ENCODE results near the gene SFTA2. TPM values are rescaled to one million over a fixed set of nuclear protein-coding genes. Genes with fewer than 3 reads are reported as not detected.

SFTA2 gene
- total RNA-seq, 4 donors from 2014 or later, result not detected

DNA sequence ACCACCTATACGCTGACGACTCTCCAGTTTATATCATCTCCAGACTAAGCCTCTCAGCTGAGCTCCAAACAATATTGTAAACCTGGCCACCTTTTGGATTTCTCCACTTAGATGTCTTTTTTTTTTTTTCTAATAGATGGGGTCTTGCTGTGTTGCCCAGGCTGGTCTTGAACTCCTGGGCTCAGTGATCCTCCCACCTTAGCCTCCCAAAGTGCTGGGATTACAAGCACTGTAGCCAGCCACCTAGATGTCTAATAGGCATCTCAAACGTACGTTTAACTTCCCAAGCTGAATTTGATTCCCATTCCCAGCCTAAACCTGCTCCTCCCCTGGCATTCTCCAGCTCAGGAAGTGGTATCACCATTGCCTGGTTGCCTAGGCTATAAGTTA is 42.5 kb downstream of the SFTA2 start:
- peaks cover 37 to 45% of the 10 kb centered on the region in 2 donors for H3K4me1 ChIP-seq
- peak overlapping the region in 1 of 4 donors; percentile 15 for H3K27ac ChIP-seq
- DNase-seq, result no peak
- no peak for ATAC-seq
- H3K36me3 ChIP-seq, result peaks cover 0 to 58% of the 10 kb centered on the region in 2 donors
- no peaks in the 10 kb centered on the region for H3K27me3 ChIP-seq
- TF ChIP-seq, protein P1, sequence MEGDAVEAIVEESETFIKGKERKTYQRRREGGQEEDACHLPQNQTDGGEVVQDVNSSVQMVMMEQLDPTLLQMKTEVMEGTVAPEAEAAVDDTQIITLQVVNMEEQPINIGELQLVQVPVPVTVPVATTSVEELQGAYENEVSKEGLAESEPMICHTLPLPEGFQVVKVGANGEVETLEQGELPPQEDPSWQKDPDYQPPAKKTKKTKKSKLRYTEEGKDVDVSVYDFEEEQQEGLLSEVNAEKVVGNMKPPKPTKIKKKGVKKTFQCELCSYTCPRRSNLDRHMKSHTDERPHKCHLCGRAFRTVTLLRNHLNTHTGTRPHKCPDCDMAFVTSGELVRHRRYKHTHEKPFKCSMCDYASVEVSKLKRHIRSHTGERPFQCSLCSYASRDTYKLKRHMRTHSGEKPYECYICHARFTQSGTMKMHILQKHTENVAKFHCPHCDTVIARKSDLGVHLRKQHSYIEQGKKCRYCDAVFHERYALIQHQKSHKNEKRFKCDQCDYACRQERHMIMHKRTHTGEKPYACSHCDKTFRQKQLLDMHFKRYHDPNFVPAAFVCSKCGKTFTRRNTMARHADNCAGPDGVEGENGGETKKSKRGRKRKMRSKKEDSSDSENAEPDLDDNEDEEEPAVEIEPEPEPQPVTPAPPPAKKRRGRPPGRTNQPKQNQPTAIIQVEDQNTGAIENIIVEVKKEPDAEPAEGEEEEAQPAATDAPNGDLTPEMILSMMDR (IDR thresholded peaks at IDR 0.05 in 4 of 5, conservative IDR thresholded peaks at IDR 0.05 in 1 of 5), result no peak
- TF ChIP-seq POLR2A (IDR thresholded peaks at IDR 0.05), result no peak
- in situ Hi-C loops (cut with MboI; ENCODE audit: low sequenced_read_pairs in 4 of 4), result loop anchor here in 1 of 4 donors (25.0 kb wide), 1 partner anchor 152 kb away; the partner anchor contains the start of genes FLOT1 and IER3
- intact Hi-C loops (cut with DNase I; ENCODE audit: low total_unique reads), result no loop called here
- H3K9me3 ChIP-seq, result no peaks in the 10 kb centered on the region
- no peak overlapping the region for H3K4me3 ChIP-seq

DNA sequence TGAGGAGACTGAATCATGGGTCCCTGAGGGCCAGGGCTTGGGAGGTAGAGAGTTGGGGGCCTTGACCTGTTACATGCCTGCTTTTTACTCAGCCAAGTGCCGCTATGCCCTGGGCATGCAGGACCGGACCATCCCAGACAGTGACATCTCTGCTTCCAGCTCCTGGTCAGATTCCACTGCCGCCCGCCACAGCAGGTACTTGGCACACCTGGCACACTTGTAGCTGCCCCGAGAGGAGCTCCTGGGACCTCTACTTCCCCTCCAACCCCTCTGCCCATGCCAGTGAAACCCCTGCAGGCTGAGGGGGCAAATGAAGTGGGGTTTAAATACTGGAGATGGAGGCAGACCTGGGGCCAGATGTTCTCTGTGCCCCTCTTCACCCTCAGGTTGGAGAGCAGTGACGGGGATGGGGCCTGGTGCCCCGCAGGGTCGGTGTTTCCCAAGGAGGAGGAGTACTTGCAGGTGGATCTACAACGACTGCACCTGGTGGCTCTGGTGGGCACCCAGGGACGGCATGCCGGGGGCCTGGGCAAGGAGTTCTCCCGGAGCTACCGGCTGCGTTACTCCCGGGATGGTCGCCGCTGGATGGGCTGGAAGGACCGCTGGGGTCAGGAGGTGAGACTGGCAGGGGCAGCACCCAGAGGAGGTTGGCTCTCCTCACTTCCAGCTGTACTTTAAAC is 43.0 kb downstream of the SFTA2 start:
- no peak overlapping the region for H3K4me3 ChIP-seq
- DNase-seq, result no peak
- ATAC-seq, result no peak
- H3K4me1 ChIP-seq, result peaks cover 38 to 45% of the 10 kb centered on the region in 2 donors
- H3K27ac ChIP-seq, result peak overlapping the region; percentile 46 to 96 (median 74)
- intact Hi-C loops (cut with DNase I; ENCODE audit: low total_unique reads), result no loop called here
- in situ Hi-C loops (cut with MboI; ENCODE audit: low sequenced_read_pairs in 4 of 4), result loop anchor here in 1 of 4 donors (25.0 kb wide), 1 partner anchor 152 kb away; the partner anchor contains the start of genes FLOT1 and IER3
- H3K36me3 ChIP-seq, result peaks cover 0 to 52% of the 10 kb centered on the region in 2 donors
- TF ChIP-seq POLR2A (IDR thresholded peaks at IDR 0.05), result no peak
- TF ChIP-seq, protein P1 (IDR thresholded peaks at IDR 0.05 in 4 of 5, conservative IDR thresholded peaks at IDR 0.05 in 1 of 5), result no peak
- H3K27me3 ChIP-seq, result no peaks in the 10 kb centered on the region
- no peaks in the 10 kb centered on the region for H3K9me3 ChIP-seq

DNA sequence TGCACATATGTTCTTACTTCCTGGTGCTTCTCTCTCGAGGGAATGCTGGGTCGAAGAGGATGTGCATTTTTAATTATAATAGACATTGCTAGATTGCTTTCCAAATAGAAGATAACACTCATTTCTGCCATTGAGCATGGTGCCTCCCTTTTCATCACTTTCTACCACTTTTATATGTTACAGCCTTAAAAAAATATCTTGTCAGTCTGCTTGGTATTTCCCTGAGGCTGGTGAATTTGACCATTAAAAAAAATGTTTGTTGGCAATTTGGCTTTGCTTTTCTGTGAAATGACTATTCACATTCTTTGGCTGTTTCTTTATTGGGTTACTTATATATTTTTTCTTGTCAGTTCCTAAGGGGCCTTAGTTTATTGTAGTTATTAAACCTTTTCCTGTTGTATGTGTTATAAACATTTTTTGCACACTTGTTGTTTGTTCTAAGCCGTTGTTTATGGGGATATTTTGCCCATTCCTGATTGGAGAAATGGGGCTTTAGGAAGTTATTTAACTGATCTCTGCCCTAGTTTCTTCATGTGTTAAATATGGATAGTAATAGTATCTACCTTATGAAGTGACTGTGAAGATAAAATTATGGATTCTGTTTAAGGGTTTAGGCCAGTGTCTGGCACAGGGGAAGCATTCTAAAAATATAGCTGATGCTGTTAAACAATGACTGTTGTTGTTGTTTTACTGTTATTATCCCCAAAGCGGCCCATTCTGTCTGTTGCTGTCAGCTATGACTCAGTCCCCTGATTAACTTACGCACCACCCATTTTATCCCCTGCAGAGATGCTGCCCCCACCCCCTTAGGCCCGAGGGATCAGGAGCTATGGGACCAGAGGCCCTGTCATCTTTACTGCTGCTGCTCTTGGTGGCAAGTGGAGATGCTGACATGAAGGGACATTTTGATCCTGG is 43.8 kb downstream of the SFTA2 start:
- TF ChIP-seq, protein P1 (IDR thresholded peaks at IDR 0.05 in 4 of 5, conservative IDR thresholded peaks at IDR 0.05 in 1 of 5), result no peak
- TF ChIP-seq POLR2A (IDR thresholded peaks at IDR 0.05), result no peak
- Histone ChIP-seq H3K4me3 (no peak overlapping the region), H3K27ac (peak overlapping the region; percentile 46 to 96 (median 74)), H3K36me3 (peaks cover 0 to 44% of the 10 kb centered on the region in 2 donors), H3K9me3 (no peaks in the 10 kb centered on the region), H3K27me3 (no peaks in the 10 kb centered on the region), H3K4me1 (peaks cover 46 to 53% of the 10 kb centered on the region in 2 donors)
- no peak for DNase-seq
- no peak for ATAC-seq
- in situ Hi-C loops (cut with MboI; ENCODE audit: low sequenced_read_pairs in 4 of 4) (loop anchor here in 1 of 4 donors (25.0 kb wide), 1 partner anchor 151 kb away; the partner anchor contains the start of genes FLOT1 and IER3), intact Hi-C loops (cut with DNase I; ENCODE audit: low total_unique reads) (no loop called here)

DNA sequence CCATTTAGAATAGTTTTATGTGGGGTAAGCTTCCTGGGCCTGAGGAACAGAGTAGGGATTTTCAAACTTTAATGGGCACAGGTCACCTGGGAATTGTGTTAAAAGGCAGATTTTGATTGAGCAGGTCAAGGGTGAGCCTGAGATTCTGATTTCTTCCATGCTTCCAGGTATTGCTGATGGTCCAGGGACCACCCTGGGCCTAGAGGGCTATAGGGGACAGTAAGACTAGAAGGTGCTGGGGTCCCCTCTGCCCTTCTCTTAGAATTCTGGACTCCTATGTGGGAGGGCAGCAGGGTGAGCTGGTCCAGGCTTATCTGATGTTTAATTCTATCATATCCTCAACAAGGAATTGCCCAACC is 45.1 kb downstream of the SFTA2 start:
- in situ Hi-C loops (cut with MboI; ENCODE audit: low sequenced_read_pairs in 4 of 4), result loop anchor here in 1 of 4 donors (25.0 kb wide), 1 partner anchor 150 kb away; the partner anchor contains the start of genes FLOT1 and IER3
- intact Hi-C loops (cut with DNase I; ENCODE audit: low total_unique reads), result loop anchor here (1.0 kb wide), 1 partner anchor 21 kb away; the partner anchor contains the start of gene GTF2H4
- ATAC-seq, result no peak

More for the DNA sequence above, 45.1 kb downstream of the SFTA2 start:
- no peak for DNase-seq
- no peak for TF ChIP-seq POLR2A (IDR thresholded peaks at IDR 0.05)
- TF ChIP-seq, protein P1 (IDR thresholded peaks at IDR 0.05 in 4 of 5, conservative IDR thresholded peaks at IDR 0.05 in 1 of 5), result no peak
- H3K9me3 ChIP-seq, result no peaks in the 10 kb centered on the region
- peak overlapping the region in 2 of 4 donors; percentile 66 to 92 for H3K4me3 ChIP-seq
- H3K27me3 ChIP-seq, result no peaks in the 10 kb centered on the region
- peak overlapping the region; percentile 89 to 97 (median 94) for H3K27ac ChIP-seq
- peaks cover 49 to 66% of the 10 kb centered on the region in 2 donors for H3K4me1 ChIP-seq
- peaks cover 0 to 32% of the 10 kb centered on the region in 2 donors for H3K36me3 ChIP-seq

Data from gastrocnemius medialis (tissue), 4 donors.